HEK293T (cell line): ENCODE results near the gene MACC1.

Experiments used
- CTCF ChIA-PET: fragments of 350-600 bp; formaldehyde crosslinking; extraction: SDS; loops from one replicate; lab custom pipeline; 2021; ENCODE audit warnings: antibody characterized with exemption, inconsistent platforms; lab: Yijun Ruan, JAX
- POLR2A ChIA-PET: fragments of 350-600 bp; formaldehyde crosslinking; extraction: SDS; loops from one replicate; lab custom pipeline; 2020; ENCODE audit warnings: antibody characterized with exemption, inconsistent platforms; lab: Yijun Ruan, JAX
- DNase-seq: peaks from one replicate; pipeline ENCODE4 v3.0.0; 2012; ENCODE audit warnings: mixed read lengths; ENCODE audit errors: extremely low spot score
- ARNT ChIP-seq: fragments of 450-650 bp; IDR thresholded peaks from 2 replicates; pipeline ENCODE4 v1.6.1; 2017; ENCODE audit warnings: mild to moderate bottlenecking
- BHLHE40 ChIP-seq: fragments of 450-650 bp; IDR thresholded peaks from 2 replicates; pipeline ENCODE4 v1.6.1; 2016; ENCODE audit warnings: mild to moderate bottlenecking, moderate library complexity, borderline replicate concordance
- CTBP1 ChIP-seq: fragments of 450-650 bp; IDR thresholded peaks from 2 replicates; pipeline ENCODE4 v1.6.1; 2016; ENCODE audit warnings: borderline replicate concordance
- ELF4 ChIP-seq: fragments of 450-650 bp; IDR thresholded peaks from 2 replicates; pipeline ENCODE4 v1.6.1; 2017; ENCODE audit warnings: antibody characterized with exemption
- FOXA1 ChIP-seq: fragments of 450-650 bp; IDR thresholded peaks from 2 replicates; pipeline ENCODE4 v1.6.1; 2016; ENCODE audit warnings: mild to moderate bottlenecking
- FOXK2 ChIP-seq: fragments of 450-650 bp; IDR thresholded peaks from 2 replicates; pipeline ENCODE4 v1.6.1; 2016; ENCODE audit warnings: mild to moderate bottlenecking
- FOXM1 ChIP-seq: fragments of 450-650 bp; IDR thresholded peaks from 2 replicates; pipeline ENCODE4 v1.6.1; 2017; ENCODE audit warnings: mild to moderate bottlenecking, borderline replicate concordance
- HDGF ChIP-seq: fragments of 450-650 bp; IDR thresholded peaks from 2 replicates; pipeline ENCODE4 v1.6.1; 2017; ENCODE audit warnings: antibody characterized with exemption, borderline replicate concordance
- L3MBTL2 ChIP-seq: fragments of 450-650 bp; conservative IDR thresholded peaks from 2 replicates; pipeline ENCODE4 v1.6.1; 2016; ENCODE audit warnings: mild to moderate bottlenecking
- LEF1 ChIP-seq: fragments of 450-650 bp; IDR thresholded peaks from 2 replicates; pipeline ENCODE4 v1.6.1; 2017; ENCODE audit warnings: mild to moderate bottlenecking, borderline replicate concordance
- NFRKB ChIP-seq: fragments of 450-650 bp; IDR thresholded peaks from 2 replicates; pipeline ENCODE4 v1.6.1; 2016; ENCODE audit warnings: mild to moderate bottlenecking, moderate library complexity
- PKNOX1 ChIP-seq: fragments of 450-650 bp; IDR thresholded peaks from 2 replicates; pipeline ENCODE4 v1.6.1; 2016
- SP1 ChIP-seq: fragments of 450-650 bp; IDR thresholded peaks from 2 replicates; pipeline ENCODE4 v1.6.1; 2017
- SUZ12 ChIP-seq: fragments of 450-650 bp; IDR thresholded peaks from 2 replicates; pipeline ENCODE4 v1.6.1; 2016; ENCODE audit warnings: mild to moderate bottlenecking
- TARDBP ChIP-seq: fragments of 450-650 bp; IDR thresholded peaks from 2 replicates; pipeline ENCODE4 v1.6.1; 2016
- ZNF384 ChIP-seq: fragments of 450-650 bp; IDR thresholded peaks from 2 replicates; pipeline ENCODE4 v1.6.1; 2016

Gene MACC1

GRCh38 chr7:20200361-20200760 is 16.8 kb downstream of the MACC1 start:
- TF ChIP-seq PKNOX1 (no peak), ELF4 (no peak), NFRKB (no peak), SP1 (no peak), FOXA1 (no peak), FOXK2 (no peak), ARNT (no peak), TARDBP (no peak), L3MBTL2 (no peak), LEF1 (no peak), BHLHE40 (no peak), FOXM1 (no peak), CTBP1 (no peak), ZNF384 (no peak)
- ChIA-PET POLR2A (no interaction called here), CTCF (no interaction called here)
- no peak for DNase-seq

- ChIA-PET POLR2A (no interaction called here), CTCF (interaction anchor here (1.1 kb wide), 1 partner anchor 309 kb away, joined by 4 read pairs; no protein-coding TSS in a partner anchor)
- no peak for DNase-seq
- TF ChIP-seq ZNF384, result no peak
- no peak for TF ChIP-seq ARNT
- no peak for TF ChIP-seq SP1
- TF ChIP-seq SUZ12, result no peak
- TF ChIP-seq TARDBP, result no peak
- TF ChIP-seq PKNOX1, result no peak
- TF ChIP-seq HDGF, result no peak
- TF ChIP-seq ELF4, result no peak
- no peak for TF ChIP-seq NFRKB
- TF ChIP-seq FOXA1, result no peak
- no peak for TF ChIP-seq L3MBTL2
- no peak for TF ChIP-seq CTBP1
- no peak for TF ChIP-seq LEF1
- TF ChIP-seq FOXM1, result no peak
- no peak for TF ChIP-seq BHLHE40
- TF ChIP-seq FOXK2, result no peak
These were observed 18.0 kb downstream of the MACC1 start for GRCh38 chr7:20199015-20199737.

GRCh38 chr7:20198260-20198659 is 18.9 kb downstream of the MACC1 start:
- TF ChIP-seq LEF1, result no peak
- no peak for TF ChIP-seq BHLHE40
- TF ChIP-seq SUZ12, result no peak
- TF ChIP-seq ZNF384, result no peak
- TF ChIP-seq FOXA1, result no peak
- TF ChIP-seq FOXK2, result no peak
- TF ChIP-seq PKNOX1, result no peak
- no peak for TF ChIP-seq CTBP1
- no peak for TF ChIP-seq HDGF
- no peak for TF ChIP-seq TARDBP
- CTCF ChIA-PET, result no interaction called here
- POLR2A ChIA-PET, result no interaction called here
- DNase-seq, result no peak

GRCh38 chr7:20197837-20198236 is 19.3 kb downstream of the MACC1 start:
- ChIA-PET POLR2A (no interaction called here), CTCF (interaction anchor here (0.7 kb wide), 1 partner anchor 403 kb away, joined by 3 read pairs; no protein-coding TSS in a partner anchor)
- TF ChIP-seq BHLHE40 (no peak), NFRKB (no peak), TARDBP (no peak), SP1 (no peak), HDGF (no peak), CTBP1 (no peak), FOXA1 (no peak)

GRCh38 chr7:20197125-20197748 is 19.9 kb downstream of the MACC1 start:
- ChIA-PET CTCF (interaction anchor here (0.7 kb wide), 1 partner anchor 404 kb away, joined by 3 read pairs; no protein-coding TSS in a partner anchor), POLR2A (no interaction called here)
- TF ChIP-seq CTBP1 (no peak), FOXM1 (no peak), BHLHE40 (no peak), FOXK2 (no peak)
- DNase-seq, result no peak

More at GRCh38 chr7:20197837-20198236, 19.3 kb downstream of the MACC1 start:
- DNase-seq, result no peak

GRCh38 chr7:20194343-20194995 is 22.7 kb downstream of the MACC1 start:
- CTCF ChIA-PET, result no interaction called here
- DNase-seq, result no peak
- POLR2A ChIA-PET, result no interaction called here
- TF ChIP-seq FOXM1, result no peak
- TF ChIP-seq ARNT, result no peak
- TF ChIP-seq PKNOX1, result no peak
- TF ChIP-seq SP1, result no peak
- no peak for TF ChIP-seq NFRKB
- TF ChIP-seq L3MBTL2, result no peak
- TF ChIP-seq ZNF384, result no peak
- TF ChIP-seq BHLHE40, result no peak
- no peak for TF ChIP-seq HDGF
